Neuronal stem cell (in vitro differentiated cells): ENCODE measurements around the gene IZUMO4.

Source experiments
- DNase-seq: peaks from one replicate; pipeline ENCODE4 v3.0.0-alpha.2; 2013; ENCODE audit warnings: low spot score
- H2AFZ ChIP-seq: one replicate; pipeline ENCODE4 v1.6.1; 2013; ENCODE audit warnings: mild to moderate bottlenecking, low read length, inconsistent platforms
- H2AK5ac ChIP-seq: 2 replicates; pipeline ENCODE4 v1.6.1; 2013; ENCODE audit warnings: low read depth, mild to moderate bottlenecking, inconsistent platforms, low read length, moderate library complexity, mixed read lengths
- H2BK120ac ChIP-seq: 2 replicates; pipeline ENCODE4 v1.6.1; 2013; ENCODE audit warnings: low read depth, mild to moderate bottlenecking, inconsistent platforms, low read length, moderate library complexity, mixed read lengths
- H2BK12ac ChIP-seq: one replicate; pipeline ENCODE4 v1.6.1; 2013; ENCODE audit warnings: low read length, inconsistent platforms
- H2BK15ac ChIP-seq: 2 replicates; pipeline ENCODE4 v1.6.1; 2013; ENCODE audit warnings: mild to moderate bottlenecking, low read length, inconsistent platforms, mixed read lengths
- H2BK5ac ChIP-seq: one replicate; pipeline ENCODE4 v1.6.1; 2013; ENCODE audit warnings: inconsistent platforms, mild to moderate bottlenecking, low read length, moderate library complexity
- H3K14ac ChIP-seq: one replicate; pipeline ENCODE4 v1.6.1; 2013; ENCODE audit warnings: low read length, inconsistent platforms
- H3K18ac ChIP-seq: 2 replicates; pipeline ENCODE4 v1.6.1; 2013; ENCODE audit warnings: low read length, inconsistent platforms
- H3K23ac ChIP-seq: 2 replicates; pipeline ENCODE4 v1.6.1; 2013; ENCODE audit warnings: low read depth, mild to moderate bottlenecking, mixed read lengths, low read length, inconsistent platforms; ENCODE audit not compliant: poor library complexity
- H3K27ac ChIP-seq: replicated peaks from 3 replicates; pipeline ENCODE4 v1.5.1; 2013; ENCODE audit warnings: low read length, inconsistent platforms
- H3K27me3 ChIP-seq, 3 experiments: 2 replicates each; pipeline ENCODE4 v1.6.1; 2013; ENCODE audit warnings: low read length in 3 of 3, mild to moderate bottlenecking in 2 of 3, inconsistent platforms in 1 of 3, low read depth in 1 of 3, mixed read lengths in 1 of 3, moderate library complexity in 1 of 3; ENCODE audit not compliant: control insufficient read depth in 3 of 3, insufficient read depth in 3 of 3
- H3K36me3 ChIP-seq, 2 donors: replicated peaks in 1 of 2; 2 replicates each; pipeline ENCODE4 v1.6.1; 2013; ENCODE audit warnings: low read length in 2 of 2; ENCODE audit not compliant: control insufficient read depth in 2 of 2, insufficient read depth in 2 of 2
- H3K4ac ChIP-seq: 2 replicates; pipeline ENCODE4 v1.6.1; 2013; ENCODE audit warnings: inconsistent platforms, mild to moderate bottlenecking, low read length, moderate library complexity
- H3K4me1 ChIP-seq, 2 donors: 1 replicate in 1 of 2; 2 replicates in 1 of 2; pipeline ENCODE4 v1.6.1; 2013; ENCODE audit warnings: low read length in 2 of 2, low read depth in 1 of 2; ENCODE audit not compliant: control insufficient read depth in 2 of 2, insufficient read depth in 1 of 2
- H3K4me2 ChIP-seq: one replicate; pipeline ENCODE4 v1.6.1; 2013; ENCODE audit warnings: mild to moderate bottlenecking, low read length, inconsistent platforms; ENCODE audit not compliant: insufficient read depth, poor library complexity, severe bottlenecking
- H3K4me3 ChIP-seq, 2 donors: 2 replicates each; pipeline ENCODE4 v1.5.1; 2013; ENCODE audit warnings: low read length in 2 of 2, mild to moderate bottlenecking in 2 of 2, inconsistent platforms in 1 of 2, moderate library complexity in 1 of 2
- H3K79me1 ChIP-seq: one replicate; pipeline ENCODE4 v1.6.1; 2013; ENCODE audit warnings: low read depth, mild to moderate bottlenecking, inconsistent platforms, low read length, moderate library complexity
- H3K9ac ChIP-seq: one replicate; pipeline ENCODE4 v1.6.1; 2013; ENCODE audit warnings: mild to moderate bottlenecking, low read depth, low read length, inconsistent platforms; ENCODE audit not compliant: poor library complexity
- H3K9me3 ChIP-seq, 2 donors: replicated peaks in 1 of 2; 2 replicates each; pipeline versions ENCODE3 to v1.6.1; 2013; ENCODE audit warnings: low read length in 2 of 2, mild to moderate bottlenecking in 2 of 2, inconsistent platforms in 1 of 2, low read depth in 1 of 2, mixed read lengths in 1 of 2, moderate library complexity in 1 of 2; ENCODE audit not compliant: control insufficient read depth in 2 of 2, insufficient read depth in 1 of 2
- H4K8ac ChIP-seq: one replicate; pipeline ENCODE4 v1.6.1; 2013; ENCODE audit warnings: low read depth, mild to moderate bottlenecking, inconsistent platforms, low read length, moderate library complexity
- H4K91ac ChIP-seq: one replicate; pipeline ENCODE4 v1.6.1; 2013; ENCODE audit warnings: low read length, low read depth, mild to moderate bottlenecking, inconsistent platforms; ENCODE audit not compliant: poor library complexity
- WGBS, 2 donors: extraction: QIAGEN DNeasy Blood & Tissue Kit; methylation state at CpG; one replicate each; pipeline ENCODE4 v1.1.7; 2013; ENCODE audit warnings: missing lambda C conversion rate in 2 of 2, mixed read lengths in 1 of 2; ENCODE audit not compliant: insufficient read length in 2 of 2, insufficient replicate concordance in 1 of 2; ENCODE audit errors: extremely low coverage in 2 of 2; 5-methylcytosine and 5-hydroxymethylcytosine counted together

IZUMO4 gene

GRCh38 chr19:2048104-2048958 lies 48.4 kb upstream of the IZUMO4 start:
- no peak overlapping the region for H3K4ac ChIP-seq
- H3K36me3 ChIP-seq: peaks cover 27 to 52% of the 10 kb centered on the region in 2 donors
- H3K23ac ChIP-seq: peak overlapping the region; percentile 91
- no peaks in the 10 kb centered on the region for H3K9me3 ChIP-seq
- peaks cover 17 to 20% of the 10 kb centered on the region in 2 donors for H3K4me1 ChIP-seq
- no peak overlapping the region for H2BK12ac ChIP-seq
- peaks cover 47% of the 10 kb centered on the region for H3K79me1 ChIP-seq
- H2BK15ac ChIP-seq: no peak overlapping the region
- peak overlapping the region; percentile 38 for H3K14ac ChIP-seq
- DNase-seq: no peak
- no peak overlapping the region for H2AFZ ChIP-seq
- no peak overlapping the region for H3K27ac ChIP-seq
- no peak overlapping the region for H2BK120ac ChIP-seq
- H4K8ac ChIP-seq: no peak overlapping the region
- no peak overlapping the region for H3K9ac ChIP-seq
- H3K18ac ChIP-seq: no peak overlapping the region
- peak overlapping the region; percentile 92 for H2AK5ac ChIP-seq
- no peak overlapping the region for H3K4me3 ChIP-seq
- H4K91ac ChIP-seq: no peak overlapping the region
- no CpG with 5 or more reads among the region's 17 CpGs for WGBS, 2 donors
- peak overlapping the region; percentile 93 for H2BK5ac ChIP-seq
- no peak overlapping the region for H3K4me2 ChIP-seq
- no peaks in the 10 kb centered on the region for H3K27me3 ChIP-seq

GRCh38 chr19:2048959-2049740 lies 47.6 kb upstream of the IZUMO4 start:
- H3K27ac ChIP-seq: no peak overlapping the region
- no CpG with 5 or more reads among the region's 27 CpGs for WGBS, 2 donors
- H2BK12ac ChIP-seq: peak overlapping the region; percentile 97

GRCh38 chr19:2049741-2050348 lies 46.9 kb upstream of the IZUMO4 start:
- DNase-seq: no peak
- no peak overlapping the region for H4K91ac ChIP-seq
- peak overlapping the region; percentile 75 for H2BK12ac ChIP-seq
- no peak overlapping the region for H3K27ac ChIP-seq
- H3K23ac ChIP-seq: peak overlapping the region; percentile 91
- H3K36me3 ChIP-seq: peaks cover 23 to 38% of the 10 kb centered on the region in 2 donors
- H3K27me3 ChIP-seq: no peaks in the 10 kb centered on the region
- WGBS, 2 donors: no CpG with 5 or more reads among the region's 16 CpGs
- H3K79me1 ChIP-seq: peaks cover 42% of the 10 kb centered on the region
- H3K4ac ChIP-seq: no peak overlapping the region
- peak overlapping the region; percentile 95 for H2BK15ac ChIP-seq
- H2BK120ac ChIP-seq: no peak overlapping the region
- H4K8ac ChIP-seq: peak overlapping the region; percentile 72
- H3K4me1 ChIP-seq: peaks cover 17 to 20% of the 10 kb centered on the region in 2 donors
- H2AK5ac ChIP-seq: peak overlapping the region; percentile 92
- H2AFZ ChIP-seq: no peak overlapping the region
- H3K4me3 ChIP-seq: peak overlapping the region; percentile 97 to 98
- H3K14ac ChIP-seq: peak overlapping the region; percentile 56
- H3K9ac ChIP-seq: peak overlapping the region; percentile 91
- H3K18ac ChIP-seq: peak overlapping the region; percentile 89
- peak overlapping the region; percentile 93 for H2BK5ac ChIP-seq
- H3K9me3 ChIP-seq: no peaks in the 10 kb centered on the region
- H3K4me2 ChIP-seq: peak overlapping the region; percentile 90

More at GRCh38 chr19:2048959-2049740, 47.6 kb upstream of the IZUMO4 start:
- peak overlapping the region; percentile 72 for H4K8ac ChIP-seq
- H2BK5ac ChIP-seq: peak overlapping the region; percentile 93
- peak overlapping the region; percentile 92 for H2AK5ac ChIP-seq
- no peaks in the 10 kb centered on the region for H3K9me3 ChIP-seq
- DNase-seq: no peak
- peak overlapping the region; percentile 90 for H3K4me2 ChIP-seq
- H3K23ac ChIP-seq: peak overlapping the region; percentile 91
- no peak overlapping the region for H4K91ac ChIP-seq
- H3K14ac ChIP-seq: peak overlapping the region; percentile 89
- H3K4me3 ChIP-seq: peak overlapping the region; percentile 97 to 98
- H3K27me3 ChIP-seq: no peaks in the 10 kb centered on the region
- peak overlapping the region; percentile 81 for H2BK120ac ChIP-seq
- H2BK15ac ChIP-seq: peak overlapping the region; percentile 95
- no peak overlapping the region for H2AFZ ChIP-seq
- peaks cover 45% of the 10 kb centered on the region for H3K79me1 ChIP-seq
- H3K4ac ChIP-seq: no peak overlapping the region
- peaks cover 26 to 45% of the 10 kb centered on the region in 2 donors for H3K36me3 ChIP-seq
- peaks cover 17 to 20% of the 10 kb centered on the region in 2 donors for H3K4me1 ChIP-seq
- H3K9ac ChIP-seq: peak overlapping the region; percentile 90
- H3K18ac ChIP-seq: peak overlapping the region; percentile 83
